ENCODE results near the gene SCFD1. TPM values are rescaled to one million over a fixed set of nuclear protein-coding genes. Genes with fewer than 3 reads are reported as not detected.
"Not testable (repeated sequence)": the region's sequence is repeated elsewhere in the genome, so short reads cannot be mapped to it uniquely, and the experiment has no call there.

Gene SCFD1
- total RNA-seq, 1 donor from 2014 or later, result 25.2 TPM

DNA sequence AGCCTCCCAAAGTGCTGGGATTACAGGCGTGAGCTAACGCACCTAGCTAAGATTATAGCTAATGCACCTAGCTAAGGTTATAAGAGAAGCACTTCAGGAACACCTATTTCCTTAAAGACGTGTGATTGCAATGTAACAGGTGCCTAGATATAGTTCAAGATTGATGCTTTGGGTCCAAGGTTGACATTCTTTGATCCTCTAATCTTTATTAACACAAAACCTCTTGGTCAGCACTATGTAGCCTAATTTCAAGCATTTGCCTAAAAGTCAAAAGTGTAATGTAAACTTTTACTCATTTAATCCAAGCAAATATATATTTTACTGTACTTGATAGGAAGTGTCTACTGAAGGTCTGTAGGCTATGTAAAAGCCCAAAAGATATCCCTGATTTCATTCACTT is 36.5 kb downstream of the SCFD1 start:
- no peak for ATAC-seq
- no peak for DNase-seq (ENCODE audit: low spot score)

DNA sequence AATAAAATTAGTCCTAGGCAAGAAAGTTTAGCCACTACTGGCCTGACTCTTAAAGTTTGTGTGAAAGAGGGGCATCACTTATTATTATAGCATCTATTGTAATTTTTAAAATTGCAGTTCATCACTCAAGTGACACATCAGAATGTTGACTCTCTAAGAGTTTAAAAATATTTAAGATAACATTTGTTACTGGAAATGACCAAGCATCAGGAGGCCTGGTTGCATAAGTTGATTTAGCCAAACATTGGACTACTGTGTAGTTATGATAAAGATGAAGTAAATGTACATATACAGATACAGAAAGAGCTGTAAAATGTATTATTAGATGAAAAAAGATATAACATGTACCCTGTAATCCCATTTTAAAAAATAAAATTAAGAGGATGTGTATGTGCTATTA is 47.5 kb downstream of the SCFD1 start:
- DNase-seq (ENCODE audit: low spot score), result no peak
- ATAC-seq, result no peak

DNA sequence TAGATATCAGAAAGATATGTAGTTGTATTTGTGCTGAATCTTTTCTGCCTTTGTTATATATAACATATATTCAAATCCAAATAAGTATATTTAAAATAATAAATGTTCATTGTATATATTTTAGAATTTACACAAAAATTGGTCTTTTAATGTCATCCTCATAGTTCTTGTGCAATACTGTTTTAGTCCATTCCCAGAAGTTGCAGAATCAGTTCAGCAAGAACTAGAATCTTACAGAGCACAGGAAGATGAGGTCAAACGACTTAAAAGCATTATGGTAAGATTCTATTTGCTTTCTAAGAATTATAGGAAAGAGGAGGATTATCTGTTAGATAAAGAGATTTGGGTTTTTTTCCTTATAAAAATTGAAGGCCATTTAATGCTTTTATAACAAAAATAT is 51.0 kb downstream of the SCFD1 start:
- ATAC-seq, result no peak

DNA sequence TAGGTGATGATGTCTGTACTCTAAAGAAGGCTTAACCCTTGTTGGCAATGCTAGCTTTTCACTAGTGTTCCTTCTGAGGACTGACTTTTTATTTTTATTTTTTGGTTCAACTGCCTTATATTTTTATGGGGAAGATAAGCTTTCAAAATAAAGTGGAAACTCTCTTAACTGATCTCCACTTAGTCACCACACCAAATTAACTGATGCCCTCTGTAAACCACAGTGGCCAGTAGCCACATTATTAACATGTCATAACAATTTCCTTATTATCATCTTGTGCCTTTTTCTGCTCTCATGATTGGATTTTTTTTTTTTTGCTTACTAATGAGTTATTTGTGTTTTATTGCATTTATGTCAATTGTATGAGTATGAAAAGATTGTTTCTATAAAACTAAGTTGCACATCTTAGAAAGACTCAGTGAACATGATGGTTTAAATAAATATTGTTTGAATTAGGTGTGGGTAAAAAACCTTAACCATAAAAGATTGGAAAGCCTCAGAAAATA is 56.9 kb downstream of the SCFD1 start:
- ATAC-seq (no peak), DNase-seq (ENCODE audit: low spot score) (no peak)

More for the DNA sequence above, 51.0 kb downstream of the SCFD1 start:
- no peak for DNase-seq (ENCODE audit: low spot score)

DNA sequence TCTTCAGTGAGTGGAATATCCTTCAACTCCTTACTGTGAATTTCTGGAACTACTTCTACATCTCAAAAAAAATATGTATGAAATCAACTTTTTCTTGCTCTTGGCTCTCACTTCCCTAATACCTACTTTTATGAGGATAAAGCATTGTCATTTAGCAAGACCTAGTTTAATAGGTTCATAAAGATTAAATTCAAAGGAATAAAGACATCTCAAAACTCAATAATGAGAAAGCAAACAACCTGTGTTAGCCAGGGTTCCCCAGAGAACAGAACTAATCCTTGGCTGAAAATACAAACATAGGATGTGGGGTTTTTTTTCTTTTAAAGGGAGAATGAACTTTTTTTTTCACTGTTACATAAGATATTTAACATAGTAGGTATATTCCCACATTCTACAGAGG is 57.9 kb downstream of the SCFD1 start:
- ATAC-seq, result no peak
- DNase-seq (ENCODE audit: low spot score), result no peak

DNA sequence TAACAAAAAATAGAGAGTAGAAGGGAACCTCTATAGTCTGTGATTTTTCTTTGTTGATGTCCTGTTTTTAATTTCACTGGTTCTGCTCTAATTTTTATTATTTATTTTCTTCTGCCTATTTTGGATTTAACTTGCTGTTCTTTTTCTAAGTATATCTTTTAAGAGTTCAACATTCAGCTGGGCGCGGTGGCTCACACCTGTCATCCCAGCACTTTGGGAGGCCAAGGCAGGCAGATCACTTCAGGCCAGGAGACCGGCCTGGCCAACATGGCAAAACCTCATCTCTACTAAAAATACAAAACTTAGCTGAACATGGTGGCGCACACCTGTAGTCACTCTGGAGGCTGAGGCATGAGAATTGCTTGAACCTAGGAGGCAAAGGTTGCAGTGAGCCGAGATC is 58.7 kb downstream of the SCFD1 start:
- not testable (repeated sequence) for DNase-seq (ENCODE audit: low spot score); ATAC-seq

DNA sequence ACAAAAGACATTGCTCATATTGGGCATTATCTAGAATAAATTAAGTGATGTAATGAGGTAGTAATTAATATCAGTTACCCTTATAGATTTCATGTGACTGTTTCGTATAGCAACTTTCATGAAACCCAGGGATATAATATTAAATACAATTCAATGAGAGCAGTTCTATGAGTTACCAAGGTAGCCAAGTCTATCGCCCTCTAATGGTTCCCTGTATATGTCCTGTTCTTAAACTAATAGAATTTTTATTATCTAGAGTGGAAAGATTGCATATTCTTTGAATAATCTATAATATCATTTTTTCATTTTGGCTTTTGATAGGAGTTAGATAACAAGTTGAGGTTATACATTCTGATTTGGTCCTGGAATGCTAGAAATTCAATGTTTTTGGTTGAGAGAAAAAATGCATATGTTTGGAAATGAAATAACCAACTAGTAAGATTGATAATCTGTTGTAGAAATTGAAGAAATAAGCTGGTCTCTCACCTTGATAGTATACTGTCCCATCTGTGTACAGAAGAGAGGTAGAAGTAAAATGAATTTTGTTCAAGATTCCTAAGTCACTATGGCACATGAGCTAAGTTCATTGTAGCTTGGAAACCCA is 59.7 kb downstream of the SCFD1 start:
- DNase-seq (ENCODE audit: low spot score) (no peak), ATAC-seq (peak; percentile 27)

DNA sequence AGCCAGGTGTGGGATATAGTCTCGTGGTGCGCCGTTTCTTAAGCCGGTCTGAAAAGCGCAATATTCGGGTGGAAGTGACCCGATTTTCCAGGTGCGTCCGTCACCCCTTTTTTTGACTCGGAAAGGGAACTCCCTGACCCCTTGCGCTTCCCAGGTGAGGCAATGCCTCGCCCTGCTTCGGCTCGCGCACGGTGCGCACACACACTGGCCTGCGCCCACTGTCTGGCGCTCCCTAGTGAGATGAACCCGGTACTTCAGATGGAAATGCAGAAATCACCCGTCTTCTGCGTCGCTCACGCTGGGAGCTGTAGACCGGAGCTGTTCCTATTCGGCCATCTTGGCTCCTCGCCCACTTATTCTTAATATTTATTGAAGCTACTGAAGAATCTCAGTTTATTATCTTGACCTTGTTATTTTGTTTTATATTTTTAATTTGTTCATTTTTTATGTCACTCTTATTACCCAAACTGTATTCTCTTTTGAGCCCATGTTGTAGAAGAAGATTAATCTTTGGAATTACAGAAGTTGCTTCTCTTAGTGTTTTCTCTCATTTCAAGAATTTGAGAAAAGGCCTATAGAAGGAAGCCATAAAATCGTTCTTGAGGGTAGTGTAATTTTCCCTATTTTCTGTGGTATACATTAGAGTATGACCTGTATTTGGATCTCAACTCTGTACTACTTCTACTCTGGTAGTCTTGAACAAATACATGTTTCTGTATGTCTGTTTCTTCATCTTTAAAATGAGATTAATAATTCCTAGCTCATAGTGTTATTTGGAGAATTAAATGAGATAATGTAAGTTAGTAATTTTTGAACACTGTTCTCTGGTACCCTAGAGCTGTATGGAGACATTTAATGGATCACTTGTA is 68.6 kb downstream of the SCFD1 start:
- DNase-seq (ENCODE audit: low spot score); ATAC-seq: not testable (repeated sequence)

DNA sequence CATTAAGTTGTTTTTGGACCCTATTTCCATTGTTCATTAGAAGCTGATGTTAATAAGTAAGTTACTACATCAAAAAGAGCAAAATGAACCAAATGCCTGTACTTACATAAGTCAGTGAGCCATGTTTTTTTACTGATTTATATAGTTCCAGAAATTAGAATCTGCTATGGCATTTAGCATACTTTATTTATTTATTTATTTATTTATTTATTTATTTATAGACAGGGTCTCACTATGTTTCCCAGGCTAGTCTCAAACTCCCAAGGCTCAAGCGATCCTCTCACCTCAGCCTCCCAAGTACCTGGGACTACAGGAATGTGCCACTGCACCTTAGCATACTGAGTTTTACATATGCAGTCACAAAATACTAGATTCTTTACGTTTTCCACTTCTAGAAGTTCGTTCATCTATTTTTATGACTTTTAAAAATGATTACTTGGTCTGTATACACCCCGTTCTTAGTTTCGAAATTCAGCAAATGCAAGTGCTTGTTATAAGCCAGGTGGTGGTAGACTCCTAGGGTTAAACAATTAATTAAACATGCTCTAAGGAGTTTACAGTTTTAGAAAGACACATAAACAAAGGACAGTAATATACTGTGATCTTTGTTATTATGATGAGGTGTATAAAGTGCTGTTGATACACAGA is 69.8 kb downstream of the SCFD1 start:
- ATAC-seq (no peak), DNase-seq (ENCODE audit: low spot score) (no peak)

DNA sequence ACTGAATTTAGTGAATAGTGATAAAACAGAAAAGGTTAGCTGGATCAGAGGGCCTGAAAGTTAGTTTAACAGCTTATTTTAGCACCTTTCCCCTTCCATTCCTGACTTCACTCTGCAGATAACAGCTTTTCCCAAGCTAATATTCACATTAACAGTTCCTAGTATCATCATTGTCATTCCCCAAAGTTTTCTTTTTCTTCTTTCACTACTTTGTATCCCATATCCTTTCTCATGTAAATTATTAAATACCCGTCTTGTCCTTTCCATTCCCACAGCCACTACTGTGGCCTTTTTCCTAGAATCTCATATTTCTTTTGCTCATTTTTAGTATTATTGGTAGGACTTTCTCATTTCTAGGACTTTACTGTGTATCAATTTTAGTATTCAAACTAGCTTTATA is 70.5 kb downstream of the SCFD1 start:
- DNase-seq (ENCODE audit: low spot score) (no peak), ATAC-seq (no peak)

DNA sequence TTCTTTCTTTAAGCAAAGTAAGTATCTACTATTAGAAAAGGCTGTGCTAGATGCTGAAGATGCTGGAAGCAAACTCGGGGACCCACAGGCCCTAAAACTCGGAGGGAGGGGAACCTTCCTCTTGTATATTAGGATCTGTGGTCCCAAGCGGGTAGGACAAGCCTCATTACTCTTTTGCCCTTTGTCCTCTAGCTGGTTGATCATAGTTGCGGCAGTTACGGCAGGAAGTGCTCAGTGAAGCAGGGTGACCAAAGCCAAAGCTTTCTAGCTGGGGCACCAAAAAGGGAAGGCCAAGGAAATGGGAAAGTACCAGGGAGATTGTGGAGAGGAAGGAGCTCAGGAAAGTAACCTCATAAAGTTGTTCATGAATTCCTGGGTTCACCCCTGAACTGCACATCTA is 76.3 kb downstream of the SCFD1 start:
- no peak for ATAC-seq
- DNase-seq (ENCODE audit: low spot score), result no peak

DNA sequence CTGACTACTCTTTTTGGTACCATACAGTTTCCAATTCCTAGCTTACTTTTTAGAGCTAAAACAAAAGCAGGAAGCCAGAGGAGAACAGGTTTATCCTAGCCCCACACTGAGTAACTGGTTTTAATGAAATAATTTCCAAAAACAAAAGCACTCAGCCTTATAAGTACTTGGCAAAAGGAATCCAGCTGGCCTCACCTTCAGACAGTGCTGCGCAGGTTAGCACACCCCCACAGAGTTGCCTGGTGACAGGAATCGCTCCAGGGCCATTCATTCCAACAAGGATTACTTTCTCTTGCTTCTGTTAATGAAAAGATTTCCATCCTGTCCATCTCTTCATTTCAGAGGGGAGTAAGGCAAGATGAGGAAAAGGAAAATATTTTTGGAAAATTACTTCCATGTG is 84.6 kb downstream of the SCFD1 start:
- ATAC-seq, result no peak
- DNase-seq (ENCODE audit: low spot score), result no peak

DNA sequence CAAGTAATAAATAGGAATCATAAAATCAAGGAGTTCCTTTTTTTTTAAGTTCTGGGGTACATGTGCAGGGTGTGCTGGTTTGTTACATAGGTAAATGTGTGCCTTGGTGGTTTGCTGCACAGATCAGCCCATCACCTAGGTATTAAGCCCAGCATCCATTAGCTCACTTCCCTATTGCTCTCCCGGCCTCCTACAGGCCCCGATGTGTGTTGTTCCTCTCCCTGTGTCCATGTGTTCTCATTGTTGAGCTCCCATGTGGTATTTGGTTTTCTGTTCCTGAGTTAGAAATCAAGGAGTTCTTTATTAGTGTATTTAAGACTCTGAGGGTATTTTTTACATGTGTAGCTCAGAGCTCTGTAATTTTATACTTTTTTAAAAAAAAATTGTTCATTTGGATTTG is 86.0 kb downstream of the SCFD1 start:
- DNase-seq (ENCODE audit: low spot score), result no peak
- ATAC-seq, result no peak

DNA sequence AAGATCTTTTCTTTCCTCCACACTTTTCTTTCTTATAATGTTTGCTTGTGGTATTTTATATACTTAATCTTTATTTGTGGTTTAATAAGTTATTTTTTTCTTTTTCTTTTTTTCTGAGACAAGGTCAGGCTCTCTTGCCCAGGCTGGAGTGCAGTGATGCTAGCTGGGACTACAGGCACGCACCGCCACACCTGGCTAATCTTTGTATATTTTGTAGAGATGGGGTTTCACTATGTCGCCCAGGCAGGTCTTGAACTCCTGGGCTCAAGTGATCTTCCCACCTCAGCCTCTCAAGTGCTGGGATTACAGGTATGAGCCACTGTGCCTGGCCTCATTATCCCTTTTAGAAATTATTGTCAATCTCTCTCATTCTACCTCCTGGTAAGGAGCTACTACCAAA is 87.1 kb downstream of the SCFD1 start:
- no peak for ATAC-seq
- no peak for DNase-seq (ENCODE audit: low spot score)

DNA sequence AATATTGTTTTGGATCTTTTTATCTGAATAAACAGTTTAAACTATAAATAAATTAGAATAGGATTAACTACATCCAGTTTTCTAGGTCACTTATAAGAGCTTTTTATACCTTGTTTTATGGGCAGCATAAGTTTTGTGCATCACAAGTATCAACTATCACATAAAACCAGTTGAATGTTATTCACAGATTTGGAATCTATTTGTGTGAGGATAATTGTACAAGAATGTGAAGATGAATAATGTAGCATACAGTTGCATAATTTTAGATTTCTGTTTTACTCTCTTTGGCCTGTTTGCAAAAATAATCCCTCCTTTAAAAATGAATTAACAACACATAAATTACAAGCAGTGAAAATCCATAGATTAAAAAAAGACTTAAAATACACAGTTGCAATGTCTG is 88.8 kb downstream of the SCFD1 start:
- no peak for ATAC-seq
- DNase-seq (ENCODE audit: low spot score), result no peak

DNA sequence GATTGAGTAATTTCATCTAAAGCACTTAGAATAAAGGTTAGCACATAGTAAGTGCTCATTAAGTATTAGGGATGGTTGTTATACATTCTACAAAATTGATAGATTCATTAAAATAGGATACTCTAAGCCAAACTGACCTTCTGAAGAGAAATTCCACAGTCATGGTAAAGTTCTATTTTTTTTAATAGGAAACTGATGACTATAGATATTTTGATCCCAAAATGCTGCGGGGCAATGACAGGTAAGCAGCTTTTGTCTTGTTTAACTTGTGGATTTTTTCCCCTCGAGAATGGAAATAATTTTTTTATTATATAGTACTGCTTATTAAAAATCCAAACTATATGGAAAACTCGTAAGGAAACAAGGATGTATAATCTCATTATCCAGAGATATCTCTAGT is 97.0 kb downstream of the SCFD1 start:
- no peak for ATAC-seq
- no peak for DNase-seq (ENCODE audit: low spot score)

DNA sequence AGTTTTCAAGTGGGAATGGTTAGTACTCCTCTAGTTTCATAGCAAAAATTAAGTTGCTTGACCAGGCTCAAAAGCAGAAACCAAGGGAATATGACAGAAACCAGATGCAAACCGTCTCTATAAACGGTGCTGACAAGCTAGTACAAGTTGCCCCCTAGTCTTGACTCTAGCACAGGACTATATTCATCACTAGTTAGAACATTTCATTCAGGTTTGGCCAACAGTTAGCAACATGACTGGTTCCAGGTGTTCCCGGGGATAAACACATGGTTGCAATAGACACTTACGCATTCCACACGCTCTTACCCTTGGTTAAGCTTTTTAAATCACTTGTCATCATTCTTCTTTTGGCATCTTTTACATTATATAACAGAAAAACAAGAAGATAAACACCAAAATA is 103.6 kb downstream of the SCFD1 start:
- no peak for ATAC-seq
- no peak for DNase-seq (ENCODE audit: low spot score)

DNA sequence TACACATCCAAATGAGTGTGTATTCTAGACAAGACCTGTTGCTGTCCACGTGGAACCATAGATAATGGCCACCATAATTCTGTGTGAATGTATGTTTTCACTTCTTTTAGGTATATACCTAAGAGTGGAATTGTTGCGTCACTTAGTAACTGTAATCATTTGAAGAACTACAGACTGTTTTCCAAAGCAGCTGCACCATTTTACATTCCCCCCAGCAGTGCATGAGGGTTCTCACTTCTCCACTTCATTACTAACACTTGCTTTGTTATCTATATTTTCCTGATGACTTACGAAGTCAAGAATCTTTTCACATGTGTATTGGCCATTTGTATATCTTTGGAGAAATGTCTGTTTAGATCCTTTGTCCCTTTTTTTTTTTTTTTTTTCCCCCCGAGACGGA is 106.4 kb downstream of the SCFD1 start:
- DNase-seq (ENCODE audit: low spot score) (no peak), ATAC-seq (no peak)

DNA sequence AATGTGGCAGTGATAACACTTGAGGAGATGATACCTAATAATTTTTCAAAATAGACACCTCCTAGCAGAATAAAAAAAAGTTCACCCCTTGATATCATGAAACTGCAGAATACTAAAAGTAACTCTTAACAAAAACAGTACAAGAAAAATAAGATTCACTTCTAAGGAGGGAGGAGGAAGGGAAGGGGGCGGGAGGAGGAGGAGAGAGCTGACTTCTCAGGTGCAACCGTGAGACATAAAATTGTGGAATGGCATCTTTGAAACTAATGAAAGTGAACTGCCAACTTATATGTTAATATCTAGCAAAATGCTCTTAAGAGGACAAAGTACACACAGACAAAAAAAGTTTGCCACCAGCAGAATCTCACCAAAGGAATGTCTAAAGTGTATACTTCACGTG is 115.8 kb downstream of the SCFD1 start:
- ATAC-seq (no peak), DNase-seq (ENCODE audit: low spot score) (no peak)

DNA sequence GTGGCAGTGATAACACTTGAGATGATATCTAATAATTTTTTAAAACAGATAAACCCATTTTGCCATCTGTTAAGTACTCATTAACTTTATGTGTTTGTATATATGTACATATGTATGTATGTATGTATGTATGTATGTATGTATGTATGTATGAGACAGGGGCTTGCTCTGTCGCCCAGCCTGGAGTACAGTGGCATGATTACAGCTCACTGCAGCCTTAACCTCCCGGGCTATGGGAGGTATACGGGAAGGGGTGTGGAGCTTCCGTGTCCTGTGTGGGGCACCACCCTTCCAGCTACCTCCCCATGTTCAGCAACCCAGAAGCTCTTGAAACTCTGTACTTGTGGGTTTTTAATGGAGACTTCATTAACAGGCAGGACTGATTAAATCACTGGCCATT is 116.9 kb downstream of the SCFD1 start:
- no peak for DNase-seq (ENCODE audit: low spot score)
- ATAC-seq, result no peak

DNA sequence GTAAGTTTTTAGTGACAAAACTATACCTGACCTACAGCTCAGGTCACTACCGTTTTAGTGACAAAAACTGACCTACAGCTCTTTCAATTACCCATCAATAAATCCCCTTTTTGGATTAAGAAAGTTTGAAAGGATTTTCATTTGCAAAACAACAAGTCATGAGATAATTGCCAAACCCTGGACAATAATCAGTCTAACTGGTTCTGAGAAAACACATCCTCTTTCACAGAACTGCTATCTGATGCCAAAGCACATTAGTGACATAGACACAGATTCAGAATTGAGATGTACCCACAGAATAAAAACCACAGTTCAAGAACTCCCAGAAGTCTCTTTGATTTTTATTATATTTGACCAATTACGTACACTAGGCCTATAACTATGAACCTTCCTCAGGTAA is 126.2 kb downstream of the SCFD1 start:
- DNase-seq (ENCODE audit: low spot score), result no peak
- ATAC-seq, result no peak

Measured in left lobe of liver (tissue), 2 donors.